Purkinje cell (primary cell): Measurements from ENCODE around the gene MISP3. TPM values are rescaled to one million over a fixed set of nuclear protein-coding genes. Genes with fewer than 3 reads are reported as not detected.

ENCODE experiments used
- polyA plus RNA-seq: library from polyadenylated mRNA; unstranded; fragments of >200 nt; fragmentation: Nextera tagmentation; gene quantifications from 2 replicates; pipeline ENCODE4 v1.2.1, GENCODE V29; 2014

Gene MISP3
- polyA plus RNA-seq, result 3.4 and 6.2 TPM in 2 replicates

DNA sequence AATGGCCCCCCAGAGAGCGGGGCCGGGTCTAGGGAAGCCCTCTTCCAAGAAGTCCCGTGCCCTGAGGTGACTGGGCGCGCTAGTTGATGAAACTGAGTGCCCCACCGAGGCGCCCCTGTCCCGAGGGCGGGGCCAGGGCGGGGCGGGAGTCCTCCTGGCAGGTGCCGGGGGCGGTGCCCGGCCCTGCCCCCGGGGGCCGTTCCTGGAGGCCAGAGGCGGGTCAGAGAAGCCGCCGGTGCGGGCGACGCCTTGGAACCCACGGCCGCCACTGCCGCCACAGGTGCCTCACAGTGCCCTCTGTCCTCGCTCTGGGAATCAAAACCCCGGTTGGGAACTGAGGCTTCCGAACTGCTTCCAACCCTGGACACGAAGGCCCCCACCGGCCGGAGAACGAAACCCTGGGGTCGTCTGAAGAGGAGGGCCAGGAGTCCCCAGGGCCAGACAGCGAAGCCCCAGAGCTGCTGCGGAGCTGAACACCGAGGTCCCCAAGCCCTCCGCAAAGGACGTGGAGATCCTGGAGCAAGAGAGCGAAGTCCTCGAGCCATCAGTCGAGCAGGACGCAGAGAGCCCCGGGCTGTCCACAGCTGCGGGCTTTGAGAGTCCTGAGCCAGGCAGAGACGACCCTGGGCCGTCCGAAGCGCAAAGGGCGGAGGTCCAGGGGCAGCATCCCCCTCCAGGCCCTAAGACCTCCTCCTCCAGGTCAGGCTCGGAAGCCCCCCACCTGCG lies at the start of gene MISP3:
MISP3 (plus strand) TSS at position 252 of the 726 bp plus-strand sequence. CDS start 524 bp downstream, outside the sequence.

DNA sequence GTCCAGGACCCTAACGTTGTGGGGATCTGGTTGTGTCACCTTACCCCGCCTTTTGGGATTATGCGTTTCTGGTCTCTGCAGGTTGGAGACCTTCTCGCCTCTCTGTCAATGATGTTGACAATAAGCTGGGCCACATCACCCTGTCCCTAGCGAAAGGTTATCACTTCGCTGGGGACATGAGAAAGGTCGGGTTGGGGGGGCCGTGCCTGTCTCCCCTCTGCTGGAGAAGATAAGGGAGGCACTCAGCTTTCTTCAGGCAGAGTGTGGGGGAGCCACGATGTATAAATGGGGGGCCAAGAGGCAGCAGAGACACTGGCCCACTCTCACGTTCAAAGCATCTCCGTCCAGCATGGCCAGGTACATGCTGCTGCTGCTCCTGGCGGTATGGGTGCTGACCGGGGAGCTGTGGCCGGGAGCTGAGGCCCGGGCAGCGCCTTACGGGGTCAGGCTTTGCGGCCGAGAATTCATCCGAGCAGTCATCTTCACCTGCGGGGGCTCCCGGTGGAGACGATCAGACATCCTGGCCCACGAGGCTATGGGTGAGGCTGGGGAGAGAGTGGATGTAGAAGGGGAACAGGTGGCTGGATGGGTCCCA lies 44.6 kb upstream of the MISP3 start, which contains the start of gene RLN3:
RLN3 (plus strand) TSS at position 293 of the 595 bp plus-strand sequence; CDS start at position 350, 57 bp downstream.

DNA sequence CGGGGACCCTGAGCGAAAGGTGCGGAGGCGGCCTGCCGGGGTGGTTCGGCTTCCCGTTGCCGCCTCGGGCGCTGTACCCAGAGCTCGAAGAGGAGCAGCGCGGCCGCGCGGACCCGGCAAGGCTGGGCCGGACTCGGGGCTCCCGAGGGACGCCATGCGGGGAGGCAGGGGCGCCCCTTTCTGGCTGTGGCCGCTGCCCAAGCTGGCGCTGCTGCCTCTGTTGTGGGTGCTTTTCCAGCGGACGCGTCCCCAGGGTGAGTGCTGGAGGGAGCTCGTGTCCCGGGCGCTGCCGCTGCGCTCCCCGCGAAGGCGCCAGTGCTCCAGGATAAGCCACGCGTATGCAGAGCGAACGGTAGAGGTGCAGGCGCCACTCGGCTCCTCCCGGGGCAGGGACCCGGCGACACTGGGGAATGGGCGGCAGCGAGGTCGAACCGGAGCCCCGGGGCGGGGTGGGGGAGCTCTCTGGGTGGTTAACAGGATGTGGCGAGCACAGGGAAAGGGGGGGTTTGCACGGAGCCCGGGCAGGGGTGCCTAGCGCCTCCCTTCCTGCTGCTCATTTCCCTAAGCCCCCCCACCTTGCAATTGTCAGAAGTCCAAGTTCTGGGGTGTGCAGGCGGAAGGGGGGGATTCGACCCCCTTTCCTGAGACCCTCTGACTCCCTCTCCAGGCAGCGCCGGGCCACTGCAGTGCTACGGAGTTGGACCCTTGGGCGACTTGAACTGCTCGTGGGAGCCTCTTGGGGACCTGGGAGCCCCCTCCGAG lies 40.7 kb upstream of the MISP3 start, which contains the start of gene IL27RA:
IL27RA (plus strand) TSS at position 44 of the 762 bp plus-strand sequence; CDS start at position 155, 111 bp downstream.

DNA sequence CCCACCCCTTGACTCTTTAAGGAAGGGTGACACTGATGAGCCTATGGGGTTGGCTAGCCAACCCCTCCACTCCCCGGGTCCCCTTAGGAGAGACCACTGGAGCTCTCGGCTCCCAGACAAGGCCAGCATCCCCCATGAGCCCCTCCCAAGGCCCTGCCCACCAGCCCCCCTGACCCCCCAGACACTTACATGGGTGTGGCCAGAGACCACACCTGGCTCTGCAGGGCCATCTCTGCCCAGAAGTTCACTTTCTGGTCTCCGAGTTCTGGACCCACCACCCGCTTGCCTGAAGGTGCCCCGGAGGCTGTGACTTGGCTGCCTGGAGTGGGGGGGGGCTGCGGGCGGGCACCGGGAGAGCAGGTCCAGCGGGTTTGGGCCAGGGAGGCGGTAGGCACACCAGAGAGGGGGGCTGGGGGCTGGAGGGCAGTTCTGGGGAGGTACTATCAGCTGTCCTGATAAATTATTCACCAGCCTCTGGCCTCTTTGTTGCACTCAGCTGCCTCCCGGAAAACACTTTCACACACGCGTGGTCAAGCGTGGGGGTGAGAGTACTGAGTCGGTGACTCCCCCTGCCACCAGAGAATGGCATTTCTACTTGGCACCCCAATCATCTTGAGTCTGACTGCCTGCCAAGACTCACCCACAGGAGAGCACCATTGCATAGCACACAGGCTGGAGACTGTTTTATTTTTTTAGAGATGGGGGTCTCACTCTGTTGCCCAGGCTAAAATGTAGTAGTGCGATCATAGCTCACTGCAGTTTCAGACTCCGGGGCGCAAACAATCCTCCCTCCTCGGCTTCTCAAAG lies 10.6 kb upstream of the MISP3 start, which contains the start of gene PALM3:
PALM3 (minus strand) TSS at position 326 of the 807 bp plus-strand sequence; CDS start at position 230, 96 bp downstream.

DNA sequence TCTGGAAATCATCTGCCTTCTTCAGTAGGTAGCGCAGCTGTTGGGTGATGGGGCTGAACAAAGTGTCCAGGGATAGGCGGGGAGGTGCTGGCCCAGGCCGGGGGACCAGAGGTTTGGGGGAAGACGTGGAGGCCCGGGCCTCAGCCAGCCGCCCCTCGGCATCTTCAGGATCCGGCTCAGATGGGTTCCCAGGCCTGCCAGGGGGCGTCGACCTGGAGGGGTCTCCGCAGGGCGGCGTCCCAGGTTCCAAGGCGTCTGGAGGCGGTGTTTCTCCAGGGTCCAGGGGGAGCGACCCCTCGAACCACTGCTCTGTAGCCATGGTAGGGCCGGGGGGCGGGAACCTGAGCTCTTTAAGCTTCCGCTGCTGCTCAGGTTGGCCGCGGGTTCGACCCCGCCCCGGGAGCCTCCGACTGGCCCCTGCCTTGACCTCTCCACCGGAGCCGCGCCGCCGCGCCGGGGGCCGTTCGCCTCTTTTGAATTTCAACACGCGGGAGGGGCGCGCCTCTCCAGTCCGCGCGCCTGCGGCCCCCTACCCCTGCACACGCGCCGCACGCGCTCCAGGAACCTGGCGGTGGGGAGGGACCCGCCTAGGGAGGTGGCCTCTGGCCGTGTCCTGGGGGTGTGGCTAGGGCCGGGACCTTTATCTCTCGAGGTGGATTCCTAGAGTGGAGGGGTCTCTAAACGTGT lies 12.9 kb downstream of the MISP3 start, which contains the start of gene C19orf67:
C19orf67 (minus strand) TSS at position 475 of the 687 bp plus-strand sequence; CDS start at position 319, 156 bp downstream.

DNA sequence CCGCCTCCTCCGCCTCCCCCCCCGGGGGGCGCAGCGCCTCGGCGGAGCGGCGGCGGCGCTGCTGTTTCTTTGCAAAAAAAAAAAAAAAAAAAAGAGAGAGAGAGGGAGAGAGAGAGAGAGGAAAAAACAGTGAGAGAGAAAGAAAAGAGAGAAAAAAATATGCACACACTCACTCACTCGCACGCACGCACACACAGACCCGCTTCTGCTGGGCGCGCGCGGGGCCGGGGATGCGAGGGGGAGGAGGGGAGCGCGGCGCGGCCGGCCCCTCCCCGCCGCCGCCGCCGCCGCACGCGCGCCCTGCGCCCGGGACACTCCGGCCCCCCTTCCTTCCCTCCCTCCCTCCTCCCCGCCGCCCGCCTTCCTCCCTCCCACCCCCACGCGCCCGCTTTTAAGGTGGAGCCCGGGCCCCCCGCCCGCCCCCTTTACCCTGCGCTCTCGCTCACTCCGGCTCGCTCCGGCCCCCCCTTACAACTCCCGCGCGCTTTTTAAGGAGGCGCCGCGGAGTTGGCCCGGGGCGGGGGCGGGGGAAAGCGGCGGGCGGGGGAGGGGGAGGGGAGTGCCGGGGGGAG lies 18.0 kb downstream of the MISP3 start, which contains the start of gene SAMD1:
SAMD1 (minus strand) TSS at position 243 of the 572 bp plus-strand sequence.

DNA sequence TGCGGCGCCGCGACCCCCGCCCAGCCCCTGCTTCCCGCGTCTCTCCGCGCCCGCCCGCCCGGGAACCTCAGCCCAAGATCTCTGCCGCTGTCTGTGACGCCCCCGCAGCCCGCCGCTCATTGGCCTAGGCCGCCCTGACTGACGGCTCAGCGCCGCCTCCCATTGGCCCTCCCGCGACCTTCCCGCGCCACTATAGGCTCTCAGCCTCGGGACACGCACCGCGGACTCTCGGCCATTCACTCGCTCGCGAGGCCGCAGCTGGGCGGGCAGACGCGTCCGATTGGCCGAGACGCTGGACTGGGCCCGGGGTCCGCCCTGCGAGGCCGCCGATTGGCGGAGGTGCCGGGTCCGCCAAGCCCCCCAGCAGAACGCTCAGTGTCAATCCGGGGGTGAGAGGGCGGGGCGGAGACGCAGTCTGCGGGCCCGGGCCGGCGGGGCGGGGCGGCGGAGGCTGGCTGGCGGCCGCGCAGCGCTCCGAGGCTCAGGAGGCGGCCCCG lies 45.1 kb downstream of the MISP3 start, which contains the start of gene PRKACA:
PRKACA (minus strand) TSS at position 95 of the 497 bp plus-strand sequence. CDS start 215 bp downstream, outside the sequence.

Other genes with a start within 250 kb of the MISP3 start
- gene NANOS3, start 195.7 kb upstream of the MISP3 start, polyA plus RNA-seq, result 2.2 TPM in 1 of 2 replicates, not detected in the other
- 0.20 TPM in 1 of 2 replicates, not detected in the other for gene BRME1, start 166.7 kb upstream of the MISP3 start, polyA plus RNA-seq
- gene CC2D1A, start 166.6 kb upstream of the MISP3 start, polyA plus RNA-seq, result 1.1 and 3.0 TPM in 2 replicates
- gene PODNL1, start 134.4 kb upstream of the MISP3 start, polyA plus RNA-seq, result not detected in 2 replicates
- gene DCAF15, start 120.3 kb upstream of the MISP3 start, polyA plus RNA-seq, result 5.3 TPM in 1 of 2 replicates, not detected in the other
- gene RFX1, start 66.5 kb upstream of the MISP3 start, polyA plus RNA-seq, result 0.35 and 0.52 TPM in 2 replicates
- not detected in 2 replicates for gene RLN3, start 44.6 kb upstream of the MISP3 start, polyA plus RNA-seq
- 0.99 TPM in 1 of 2 replicates, not detected in the other for gene IL27RA, start 41.0 kb upstream of the MISP3 start, polyA plus RNA-seq
- gene PALM3, start 10.7 kb upstream of the MISP3 start, polyA plus RNA-seq, result 0.13 TPM in 1 of 2 replicates, not detected in the other
- gene C19orf67, start 13.0 kb downstream of the MISP3 start, polyA plus RNA-seq, result not detected in 2 replicates
- 3.1 and 6.4 TPM in 2 replicates for gene SAMD1, start 18.0 kb downstream of the MISP3 start, polyA plus RNA-seq
- 3.5 and 5.8 TPM in 2 replicates for gene PRKACA, start 45.0 kb downstream of the MISP3 start, polyA plus RNA-seq
- gene ASF1B, start 63.8 kb downstream of the MISP3 start, polyA plus RNA-seq, result not detected in 2 replicates
- 1.1 and 2.4 TPM in 2 replicates for gene ADGRL1, start 133.4 kb downstream of the MISP3 start, polyA plus RNA-seq